GM21367 (cell line): ENCODE results near the gene REL.
A peak's percentile ranks its signal among the peaks of the same experiment; 100 is the strongest.

Source experiments
- ATAC-seq: cut with Tn5 transposase; IDR thresholded peaks from one replicate; pipeline ENCODE4 v1.9.1; 2021; ENCODE audit not compliant: unreplicated experiment

REL gene

GRCh38 chr2:60964651-60965498 is 83.5 kb downstream of the REL start:
- no peak for ATAC-seq

GRCh38 chr2:60965499-60965785 is 84.1 kb downstream of the REL start:
- ATAC-seq = no peak

- ATAC-seq = peak; percentile 64
Measured at GRCh38 chr2:60966507-60967405, 85.4 kb downstream of the REL start.

- no peak for ATAC-seq
Measured at GRCh38 chr2:60972889-60973656, 91.7 kb downstream of the REL start.

DNA sequence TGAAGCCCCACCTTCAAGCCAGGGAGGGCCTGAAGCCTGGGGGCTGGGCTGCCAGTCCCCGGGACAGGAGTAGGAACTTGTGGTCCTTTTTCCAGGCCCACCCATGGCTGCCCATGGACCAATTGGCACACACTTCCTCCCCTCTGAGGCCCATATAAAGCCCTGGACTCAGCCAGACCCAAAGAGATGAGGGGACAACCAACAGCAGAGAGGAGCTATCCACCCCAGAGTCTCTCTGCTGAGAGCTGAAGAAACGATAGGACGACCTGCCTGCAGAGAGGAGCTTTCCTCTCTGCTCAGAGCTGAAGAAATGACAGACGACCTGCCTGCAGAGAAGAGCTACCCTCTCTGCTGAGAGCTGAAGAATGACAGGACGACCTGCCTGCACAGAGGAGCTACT is 92.3 kb downstream of the REL start:
- ATAC-seq = no peak

DNA sequence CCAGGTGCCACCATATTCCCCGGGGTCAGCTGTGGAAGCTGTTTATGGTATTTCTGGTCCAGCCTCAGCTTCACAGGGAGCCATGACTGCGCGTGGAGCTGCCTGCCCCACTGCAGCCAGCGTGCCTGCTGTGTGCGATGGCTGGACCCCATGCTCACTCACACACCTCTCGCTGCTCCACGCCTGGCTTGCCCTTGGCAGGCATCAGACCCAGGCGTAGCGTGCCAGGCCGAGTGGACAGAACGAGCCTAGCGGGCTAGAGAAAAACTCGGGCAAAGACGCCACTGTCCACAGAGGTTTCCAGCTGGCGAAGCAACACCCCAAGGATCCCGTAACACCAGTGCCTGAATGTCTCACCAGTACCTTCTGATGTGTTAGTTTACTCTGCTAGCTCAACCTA is 93.3 kb downstream of the REL start:
- ATAC-seq = no peak
